Fibroblast of lung (primary cell): Measurements from ENCODE around the gene CTNS.

Source experiments
- CTCF ChIP-seq, 2 donors: IDR thresholded peaks in 1 of 2; conservative IDR thresholded peaks in 1 of 2; 1 replicate in 1 of 2; 2 replicates in 1 of 2; pipeline ENCODE4 v1.5.1; 2011 to 2012; ENCODE audit warnings: low read length in 2 of 2, control low read depth in 1 of 2, inconsistent platforms in 1 of 2, low read depth in 1 of 2, mild to moderate bottlenecking in 1 of 2
- EZH2 ChIP-seq: IDR thresholded peaks from 2 replicates; pipeline ENCODE4 v1.5.1; 2012; ENCODE audit warnings: low read length, control low read depth, mild to moderate bottlenecking; ENCODE audit errors: missing control alignments

GRCh38 chr17:3698139-3698538, 61.6 kb downstream of the CTNS start:
- no peak for TF ChIP-seq CTCF (conservative IDR thresholded peaks at IDR 0.05 in 1 of 2, IDR thresholded peaks at IDR 0.05 in 1 of 2; ENCODE audit: low read depth in 1 of 2, low read length in 2 of 2)
- TF ChIP-seq EZH2 = no peak
